HS-27A (cell line): Measurements from ENCODE around the gene HIVEP3.

Experiments
- DNase-seq: peaks from one replicate; pipeline ENCODE4 v3.0.0-alpha.2; 2012; ENCODE audit warnings: low read depth, missing footprints

HIVEP3 gene

GRCh38 chr1:41682845-41683625, 235.7 kb downstream of the HIVEP3 start:
- DNase-seq = no peak

DNA sequence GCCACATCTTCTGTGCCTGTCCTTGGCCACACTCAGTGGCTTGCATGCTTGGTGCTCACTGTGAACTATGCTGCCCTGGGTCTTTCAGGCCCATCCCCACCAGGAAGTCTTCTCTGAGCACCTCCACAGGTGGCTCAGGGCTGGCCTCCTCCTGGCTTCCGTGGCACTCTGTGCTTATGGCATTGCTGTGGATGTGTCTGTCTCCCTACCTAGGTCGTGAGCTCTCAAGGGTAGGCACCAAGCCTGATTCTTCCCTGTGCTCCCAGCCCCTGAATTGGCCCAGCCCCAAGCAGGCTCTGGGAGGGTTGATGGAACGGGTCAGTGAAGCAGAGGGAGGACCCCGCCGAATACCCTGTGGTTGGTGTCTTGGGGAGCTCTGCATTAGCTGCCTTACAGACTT, 236.6 kb downstream of the HIVEP3 start:
- DNase-seq = no peak

- DNase-seq = no peak
Measured at GRCh38 chr1:41681331-41682098, 237.2 kb downstream of the HIVEP3 start.

DNA sequence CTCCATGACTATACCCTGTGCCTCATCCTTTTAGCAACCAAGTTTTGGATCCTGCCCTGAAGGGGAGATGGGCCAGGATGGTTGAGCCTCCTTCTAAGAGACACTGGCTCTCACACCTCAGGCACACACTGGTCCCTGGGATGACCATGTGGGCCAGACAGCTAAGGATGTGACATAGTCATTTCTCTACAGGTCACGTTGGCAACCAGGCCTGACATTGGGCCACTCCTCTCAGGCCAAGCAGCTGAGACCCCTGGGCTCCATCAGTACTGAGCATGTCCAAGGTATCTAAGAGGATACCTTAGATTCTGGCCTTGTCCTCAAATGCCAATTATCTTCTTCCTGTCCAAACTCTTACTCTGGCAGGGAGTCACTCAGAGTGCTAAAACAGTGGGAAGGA, 238.7 kb downstream of the HIVEP3 start:
- no peak for DNase-seq

DNA sequence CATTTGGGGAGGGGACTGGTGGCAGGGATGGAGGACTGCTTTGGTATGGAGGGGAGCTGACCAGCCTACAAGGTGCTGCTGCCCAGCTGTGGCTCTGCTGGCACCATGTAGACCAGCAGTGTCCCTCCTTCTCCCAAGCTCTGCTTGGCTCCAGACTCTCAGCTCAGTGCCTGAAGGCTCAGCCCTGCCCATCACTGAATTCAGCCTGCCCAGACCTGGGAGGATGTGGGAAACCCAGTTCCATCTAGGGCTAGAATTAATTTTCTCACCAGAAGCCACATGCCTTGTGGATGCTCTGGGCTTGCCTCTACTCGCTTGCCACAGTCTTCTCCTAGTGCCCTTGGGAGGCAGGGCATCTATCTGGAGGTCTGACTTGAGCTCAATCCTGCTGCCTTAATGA, 239.2 kb downstream of the HIVEP3 start:
- DNase-seq = no peak

- no peak for DNase-seq
Measured at GRCh38 chr1:41678111-41678878, 240.4 kb downstream of the HIVEP3 start.

DNA sequence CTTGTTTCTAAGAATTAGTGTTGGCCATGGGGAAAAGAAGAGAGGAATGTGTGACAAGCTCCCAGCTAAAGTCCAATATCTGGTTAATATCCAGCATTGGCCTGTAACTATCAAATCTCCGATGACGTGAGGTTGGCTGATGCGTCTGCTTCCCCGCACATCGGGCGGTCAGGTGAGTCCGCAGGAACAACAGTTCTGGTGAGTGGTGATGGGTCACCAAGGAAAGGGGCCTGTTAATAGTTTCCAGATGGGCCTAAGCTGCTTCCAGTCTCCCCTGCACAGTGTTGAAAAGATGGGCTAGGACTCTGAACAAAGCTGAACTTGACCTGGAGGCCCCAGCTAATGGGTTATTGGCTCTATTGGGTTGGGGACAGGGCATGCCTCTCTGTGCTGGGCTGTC, 241.1 kb downstream of the HIVEP3 start:
- no peak for DNase-seq

DNA sequence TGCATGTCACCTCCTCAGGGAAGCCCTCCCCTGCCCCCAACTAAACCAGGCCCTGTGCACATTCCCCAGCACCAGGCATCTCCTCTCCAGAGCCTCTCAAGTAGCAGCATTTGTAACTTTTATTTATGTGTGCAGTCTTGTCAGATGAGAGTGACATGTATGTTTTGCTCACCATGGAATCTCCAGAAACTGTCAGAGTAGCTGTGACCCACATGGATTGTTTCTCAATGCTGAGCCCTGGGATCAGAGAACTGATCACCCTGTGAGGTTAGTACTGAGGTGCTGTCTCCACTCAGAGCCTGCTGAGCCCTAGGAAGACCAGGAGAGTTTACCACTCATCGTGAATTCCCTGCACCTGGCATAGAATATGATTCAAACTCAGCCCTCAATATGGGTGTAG, 243.3 kb downstream of the HIVEP3 start:
- no peak for DNase-seq

DNA sequence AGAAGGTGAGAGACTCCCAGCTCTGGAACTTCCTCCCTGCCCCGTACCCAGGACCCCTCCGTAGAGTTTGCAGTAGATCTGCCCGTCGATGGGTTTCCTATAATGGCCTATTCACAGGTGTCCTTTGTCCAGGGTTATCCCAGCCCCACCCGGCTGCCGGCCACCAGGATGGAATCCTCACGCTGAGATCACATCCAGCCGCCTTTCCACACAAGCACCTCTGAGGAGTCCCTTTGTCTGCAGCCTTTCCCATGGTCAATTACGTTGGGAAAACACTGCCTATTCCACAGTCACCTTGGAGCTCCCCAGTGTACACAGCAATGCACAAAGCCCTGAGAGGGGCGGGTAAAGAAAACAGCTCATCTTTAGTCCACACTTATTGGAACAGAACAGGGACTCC, 244.2 kb downstream of the HIVEP3 start:
- no peak for DNase-seq

GRCh38 chr1:41673806-41674205, 244.9 kb downstream of the HIVEP3 start:
- DNase-seq = no peak

DNA sequence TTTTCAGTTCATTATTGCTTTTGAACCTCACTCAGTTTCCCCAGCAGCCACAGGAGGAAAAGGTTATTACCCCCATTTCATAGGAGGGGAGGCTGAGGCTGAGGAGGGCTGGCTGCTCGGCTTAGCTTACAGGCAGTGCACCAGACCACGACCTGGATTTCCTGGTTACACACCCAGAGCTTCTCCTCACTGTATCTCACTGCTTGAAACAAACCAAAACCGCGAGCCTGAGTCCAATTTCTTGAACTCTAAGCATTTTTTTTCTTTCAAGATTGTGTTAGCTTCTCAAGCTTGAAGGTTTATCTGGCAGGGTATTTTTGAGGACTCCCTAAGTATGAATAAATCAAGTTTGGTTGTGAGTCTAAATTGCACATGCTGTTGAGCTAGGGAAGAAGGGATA, 245.3 kb downstream of the HIVEP3 start:
- DNase-seq = no peak

DNA sequence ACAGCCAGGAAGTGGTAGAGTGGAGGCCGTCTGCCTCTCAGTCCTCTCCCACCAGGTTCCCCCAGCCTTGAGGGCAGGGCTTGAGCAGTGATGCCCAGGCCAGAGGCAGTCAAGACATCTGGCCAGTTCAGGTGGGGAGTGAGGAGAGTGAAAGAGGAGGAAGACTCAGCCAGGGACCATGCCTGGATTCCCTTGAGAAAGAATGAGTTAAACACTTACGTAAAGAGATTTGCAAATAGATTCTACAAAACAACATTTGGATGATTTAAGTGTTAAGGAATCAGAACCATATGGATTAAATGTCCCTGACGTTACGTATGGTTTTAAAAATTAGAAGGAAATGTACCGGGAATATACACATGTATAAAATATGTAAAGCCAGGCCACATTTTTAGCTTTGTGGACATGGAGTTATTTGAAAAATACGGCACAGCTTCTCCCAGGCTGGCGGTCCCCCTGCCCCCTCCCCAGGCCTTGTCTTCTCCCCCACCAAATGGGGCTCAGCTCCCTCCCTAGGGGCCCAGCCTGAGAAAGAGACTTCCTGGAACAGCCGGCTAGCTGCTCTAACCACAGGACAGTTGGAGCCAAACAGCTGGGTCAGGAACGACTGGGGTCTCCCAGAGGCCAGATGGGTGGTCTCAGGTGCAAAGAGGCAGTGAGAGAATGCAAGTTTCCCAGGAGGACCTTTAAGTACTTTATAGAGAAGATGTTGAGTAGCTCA, 245.9 kb downstream of the HIVEP3 start:
- DNase-seq = no peak

GRCh38 chr1:41672173-41672572, 246.5 kb downstream of the HIVEP3 start:
- DNase-seq = no peak

DNA sequence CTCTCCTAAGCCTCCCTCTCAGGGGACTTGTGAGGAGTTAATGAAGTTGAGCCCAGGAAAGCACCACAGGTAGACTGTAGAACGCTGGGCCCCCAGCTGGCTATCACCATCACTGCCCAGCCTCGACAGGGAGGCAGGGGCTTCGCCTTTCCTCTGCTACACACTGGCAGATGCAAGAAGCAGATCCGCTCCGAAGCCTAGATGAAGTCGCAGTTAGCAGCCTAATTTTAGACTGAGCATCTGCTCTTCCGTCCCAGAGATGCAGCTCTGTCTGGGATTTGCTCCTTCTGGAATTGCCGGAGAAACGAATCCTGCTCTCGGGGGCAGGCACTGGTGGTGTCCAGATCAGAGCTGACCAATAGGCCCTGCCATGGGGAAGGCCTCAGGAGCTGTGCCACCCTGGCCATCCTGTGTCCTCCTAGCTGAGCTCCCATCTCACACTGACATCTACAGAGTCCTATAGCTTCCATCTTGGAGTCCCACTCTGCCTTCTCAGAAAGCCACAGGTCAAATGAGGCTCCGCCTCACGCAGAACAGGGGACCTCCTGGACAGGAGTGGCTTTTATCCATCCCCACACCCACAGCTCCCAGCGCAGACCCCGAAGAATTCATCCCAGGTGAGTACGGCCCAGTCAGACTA, 247.5 kb downstream of the HIVEP3 start:
- no peak for DNase-seq

- DNase-seq = no peak
Measured at GRCh38 chr1:41670217-41670957, 248.3 kb downstream of the HIVEP3 start.

- no peak for DNase-seq
Measured at GRCh38 chr1:41668967-41669366, 249.8 kb downstream of the HIVEP3 start.

- no peak for DNase-seq
Measured at GRCh38 chr1:41668054-41668660, 250.6 kb downstream of the HIVEP3 start.

DNA sequence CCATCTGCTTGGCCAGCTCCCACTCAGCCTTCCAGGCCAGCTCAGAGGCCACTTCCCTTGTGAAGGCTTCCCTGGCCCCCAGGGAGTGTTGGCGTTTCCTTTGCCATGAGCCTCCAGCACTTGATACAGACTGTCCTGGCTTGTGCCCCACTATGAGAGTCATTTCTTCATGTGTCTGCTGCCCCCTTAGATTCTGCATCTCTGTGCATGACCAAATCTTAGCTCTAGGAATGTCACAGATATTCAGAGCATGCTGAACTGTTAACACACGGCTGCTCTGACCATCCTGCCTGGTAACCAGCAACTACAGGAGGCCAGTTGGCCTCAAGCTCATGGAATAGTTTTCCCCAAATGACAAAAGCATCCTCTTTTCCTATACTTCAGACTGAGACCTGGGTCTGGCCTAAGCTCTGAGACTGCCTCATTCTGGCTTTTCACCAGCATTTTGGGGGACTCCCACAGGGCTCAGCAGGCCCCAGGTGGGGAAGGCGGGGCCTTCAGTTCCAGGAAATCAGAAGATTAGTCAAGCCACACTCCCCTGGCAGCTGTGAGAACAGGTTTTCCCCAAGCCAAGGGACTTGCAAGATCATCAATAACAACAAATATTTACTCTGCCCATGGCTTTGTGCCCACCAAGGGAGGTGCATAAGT, 251.6 kb downstream of the HIVEP3 start:
- DNase-seq = no peak

DNA sequence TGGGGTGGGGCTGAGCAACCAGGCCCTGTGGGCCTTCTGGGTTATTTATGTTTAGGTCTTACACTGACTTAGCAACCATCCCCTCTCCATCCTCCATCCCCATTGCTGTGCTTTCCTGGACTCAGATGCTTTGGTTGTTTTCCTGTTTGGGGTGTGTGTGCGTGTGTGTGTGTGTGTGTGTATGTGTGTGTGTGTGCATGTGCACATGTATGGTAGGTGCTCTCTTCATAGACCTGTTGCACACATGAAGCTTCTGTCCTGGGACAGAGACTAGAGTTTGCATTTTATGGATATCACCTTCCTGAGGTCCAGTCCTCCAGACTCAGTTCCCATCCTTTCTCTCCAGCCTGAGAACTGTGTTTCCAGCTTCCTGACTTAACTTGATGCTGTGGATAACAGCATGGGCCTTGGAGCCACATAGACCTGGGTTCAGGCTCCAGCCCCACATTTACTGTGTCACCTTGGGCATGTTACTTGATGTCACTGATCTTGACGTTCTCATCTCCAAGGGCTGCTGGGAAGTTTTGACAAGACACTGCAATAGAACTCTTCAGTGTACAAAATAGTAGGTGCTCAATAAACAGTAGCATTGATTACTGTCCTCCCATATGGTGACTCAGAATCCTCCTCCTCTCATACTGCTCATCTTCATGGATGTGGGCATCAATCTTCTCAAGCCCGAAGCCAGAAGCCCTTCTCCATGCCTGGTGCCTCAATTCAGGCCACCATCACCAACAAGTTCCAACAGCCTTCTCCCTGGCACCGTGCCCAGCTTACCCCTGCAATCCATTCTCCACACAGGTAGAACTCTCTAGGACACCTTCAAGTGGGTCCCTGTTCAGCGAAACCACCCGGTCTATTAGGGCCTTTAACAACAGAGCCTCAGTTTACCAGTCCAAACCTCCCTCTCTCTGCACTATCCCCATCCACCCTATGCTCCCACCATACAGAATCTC, 252.5 kb downstream of the HIVEP3 start:
- no peak for DNase-seq
